Muscle layer of colon (tissue), 2 donors: Measurements from ENCODE around the gene MRPS2.
"Not testable (repeated sequence)": the region's sequence is repeated elsewhere in the genome, so short reads cannot be mapped to it uniquely, and the experiment has no call there.

Source experiments
- H3K27ac ChIP-seq: one replicate; pipeline ENCODE4 v1.7.0; 2013; ENCODE audit warnings: low read depth, mild to moderate bottlenecking, low read length, moderate library complexity
- H3K27me3 ChIP-seq, 2 donors: one replicate each; pipeline ENCODE4 v1.7.0; 2013; ENCODE audit warnings: low read length in 2 of 2, mild to moderate bottlenecking in 2 of 2; ENCODE audit not compliant: insufficient read depth in 2 of 2, control insufficient read depth in 1 of 2
- H3K36me3 ChIP-seq: one replicate; pipeline ENCODE4 v1.7.0; 2013; ENCODE audit warnings: mild to moderate bottlenecking, low read length; ENCODE audit not compliant: insufficient read depth
- H3K4me1 ChIP-seq: one replicate; pipeline ENCODE4 v1.7.0; 2013; ENCODE audit warnings: mild to moderate bottlenecking, low read length; ENCODE audit not compliant: insufficient read depth
- H3K4me3 ChIP-seq, 2 donors: one replicate each; pipeline ENCODE4 v1.7.0; 2013; ENCODE audit warnings: low read length in 2 of 2, low read depth in 1 of 2, mild to moderate bottlenecking in 1 of 2, moderate library complexity in 1 of 2
- H3K9ac ChIP-seq: one replicate; pipeline ENCODE4 v1.7.0; 2013; ENCODE audit warnings: low read length
- H3K9me3 ChIP-seq: one replicate; pipeline ENCODE4 v1.7.0; 2013; ENCODE audit warnings: mild to moderate bottlenecking, low read length
- donor health status: abdominal sarcoma.
- donor health status: Adenocarcinoma of cecum.

Gene MRPS2

DNA sequence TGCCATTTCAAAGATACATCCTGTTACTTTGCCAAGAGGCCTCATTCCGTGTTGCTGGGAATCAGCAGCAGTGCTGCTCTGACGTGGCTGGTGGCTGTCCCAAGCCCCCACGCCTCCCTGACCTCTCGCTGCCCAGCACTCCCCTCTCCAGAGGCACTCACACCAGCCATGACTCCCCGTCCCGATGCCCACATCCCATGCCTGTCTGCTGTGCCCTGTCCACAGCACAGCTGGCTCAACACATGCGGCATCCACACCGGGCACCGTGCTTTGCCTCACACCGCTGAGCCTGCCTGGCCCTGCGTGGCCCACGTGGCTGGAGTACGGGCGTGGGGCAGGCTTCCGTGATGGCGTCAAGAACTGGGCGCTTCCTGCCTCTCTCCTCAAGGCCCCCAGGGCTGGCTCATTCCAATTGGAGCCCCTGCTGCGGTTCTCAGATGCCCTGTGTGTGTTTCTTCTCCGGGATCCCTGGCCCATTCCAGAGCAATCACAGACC lies 12.9 kb downstream of the MRPS2 start:
- H3K9me3 ChIP-seq, result no peaks in the 10 kb centered on the region
- no peak overlapping the region for H3K9ac ChIP-seq
- no peaks in the 10 kb centered on the region for H3K36me3 ChIP-seq
- H3K27ac ChIP-seq, result no peak overlapping the region
- no peaks in the 10 kb centered on the region for H3K27me3 ChIP-seq
- H3K4me3 ChIP-seq, result no peak overlapping the region
- no peaks in the 10 kb centered on the region for H3K4me1 ChIP-seq

DNA sequence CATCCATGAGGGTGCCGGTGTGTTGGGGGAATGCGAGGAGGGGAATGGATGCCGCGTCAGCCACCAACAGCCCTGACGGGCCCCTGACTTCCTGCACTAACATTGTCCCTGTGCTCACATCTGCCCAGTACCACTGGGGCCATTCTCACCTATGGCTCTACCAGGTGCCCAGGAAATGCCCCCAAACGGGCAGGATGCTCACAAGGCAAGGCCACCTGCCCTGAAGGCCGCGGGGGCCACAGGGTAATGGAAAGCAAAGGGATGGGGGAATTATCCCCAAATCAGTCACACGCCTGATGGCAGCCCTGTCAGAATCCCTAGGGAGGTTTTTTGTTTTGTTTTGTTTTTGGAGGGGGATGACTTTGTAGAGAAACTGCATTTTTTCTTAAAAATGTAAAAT lies 13.4 kb downstream of the MRPS2 start:
- not testable (repeated sequence) for H3K27me3 ChIP-seq, H3K4me3 ChIP-seq, H3K9ac ChIP-seq, H3K9me3 ChIP-seq, H3K36me3 ChIP-seq, H3K4me1 ChIP-seq, H3K27ac ChIP-seq

DNA sequence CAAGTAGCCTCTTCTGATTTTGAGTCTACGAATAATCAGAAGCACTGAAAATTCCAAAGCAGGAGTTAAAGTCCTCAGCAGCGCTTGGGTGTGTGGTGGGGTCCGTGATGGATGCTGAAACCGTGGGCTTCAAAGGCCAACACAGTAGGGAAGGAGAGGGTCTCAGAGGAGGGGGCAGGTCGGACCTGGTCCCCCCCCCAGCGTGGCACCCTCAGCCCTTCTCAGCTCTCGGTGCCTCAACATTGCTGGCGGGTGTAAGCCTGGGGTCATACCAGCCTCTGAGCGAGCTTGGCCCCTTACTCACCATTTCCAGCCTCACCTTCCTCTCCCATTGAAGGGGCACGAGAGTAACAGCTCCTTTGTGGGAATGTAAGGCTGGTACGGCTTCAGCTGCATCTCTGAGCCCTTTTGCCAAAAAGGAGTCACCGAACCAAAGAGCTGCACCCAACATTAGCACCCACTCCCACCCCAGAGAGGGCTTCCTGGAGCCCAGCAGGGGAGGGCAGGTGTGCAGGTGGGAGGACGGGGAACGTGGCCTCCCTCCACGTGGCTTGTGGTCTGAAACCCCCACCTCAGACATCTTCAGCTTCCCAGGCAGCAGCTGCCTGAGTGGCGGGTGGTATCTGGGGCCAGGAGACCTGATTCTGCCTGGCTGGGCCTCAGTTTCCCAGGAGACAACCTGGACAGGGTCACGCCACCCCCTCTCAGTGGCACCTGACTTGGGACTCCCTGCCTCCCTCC lies 14.0 kb downstream of the MRPS2 start:
- no peaks in the 10 kb centered on the region for H3K4me1 ChIP-seq
- no peak overlapping the region for H3K27ac ChIP-seq
- no peaks in the 10 kb centered on the region for H3K9me3 ChIP-seq
- no peaks in the 10 kb centered on the region for H3K36me3 ChIP-seq
- H3K4me3 ChIP-seq, result no peak overlapping the region
- no peak overlapping the region for H3K9ac ChIP-seq
- H3K27me3 ChIP-seq, result no peaks in the 10 kb centered on the region

DNA sequence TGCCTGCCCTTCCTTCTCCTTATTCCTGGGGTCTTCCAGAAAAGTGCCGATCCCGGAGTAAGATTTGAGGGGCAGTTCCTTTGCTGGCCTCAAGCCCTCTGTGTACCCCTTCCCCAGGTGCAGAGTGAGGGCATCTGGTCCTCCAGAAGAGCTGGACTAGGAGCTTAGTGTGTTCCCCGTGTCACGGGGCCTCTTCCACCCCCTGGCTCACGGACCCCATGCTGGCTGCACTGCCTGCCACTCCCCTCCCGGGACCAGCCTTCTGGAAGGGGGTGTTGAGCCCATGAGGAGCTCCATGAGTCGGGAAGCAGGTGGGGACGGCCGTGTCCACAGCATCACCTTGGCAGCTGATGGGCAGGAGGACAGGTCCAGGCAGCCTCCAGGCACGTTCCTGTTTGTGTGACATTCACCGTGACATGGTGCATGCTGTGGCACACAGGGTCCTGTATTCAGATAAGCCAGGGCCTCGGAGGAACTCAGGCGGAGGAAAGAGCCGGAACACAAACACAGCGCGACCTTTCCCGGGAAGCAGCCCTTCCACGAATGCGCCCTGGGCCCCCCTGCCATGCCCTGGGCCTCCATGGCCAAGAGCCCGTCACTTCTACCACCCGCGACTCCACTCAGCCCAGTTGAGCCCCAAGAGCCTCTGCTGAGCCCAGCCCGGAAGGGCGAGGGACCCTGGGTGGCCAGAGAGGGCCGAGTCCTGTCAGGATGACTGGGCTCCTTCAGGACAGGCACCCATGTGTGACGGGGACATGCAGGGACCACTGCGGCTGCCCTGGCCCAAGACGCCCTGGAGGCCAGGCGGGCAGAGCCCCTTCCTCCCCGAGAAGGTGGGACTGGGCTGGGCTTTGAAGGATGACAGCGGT lies 14.8 kb downstream of the MRPS2 start:
- H3K27ac ChIP-seq, result no peak overlapping the region
- no peaks in the 10 kb centered on the region for H3K4me1 ChIP-seq
- no peaks in the 10 kb centered on the region for H3K27me3 ChIP-seq
- no peaks in the 10 kb centered on the region for H3K9me3 ChIP-seq
- H3K36me3 ChIP-seq, result no peaks in the 10 kb centered on the region
- no peak overlapping the region for H3K4me3 ChIP-seq
- no peak overlapping the region for H3K9ac ChIP-seq

DNA sequence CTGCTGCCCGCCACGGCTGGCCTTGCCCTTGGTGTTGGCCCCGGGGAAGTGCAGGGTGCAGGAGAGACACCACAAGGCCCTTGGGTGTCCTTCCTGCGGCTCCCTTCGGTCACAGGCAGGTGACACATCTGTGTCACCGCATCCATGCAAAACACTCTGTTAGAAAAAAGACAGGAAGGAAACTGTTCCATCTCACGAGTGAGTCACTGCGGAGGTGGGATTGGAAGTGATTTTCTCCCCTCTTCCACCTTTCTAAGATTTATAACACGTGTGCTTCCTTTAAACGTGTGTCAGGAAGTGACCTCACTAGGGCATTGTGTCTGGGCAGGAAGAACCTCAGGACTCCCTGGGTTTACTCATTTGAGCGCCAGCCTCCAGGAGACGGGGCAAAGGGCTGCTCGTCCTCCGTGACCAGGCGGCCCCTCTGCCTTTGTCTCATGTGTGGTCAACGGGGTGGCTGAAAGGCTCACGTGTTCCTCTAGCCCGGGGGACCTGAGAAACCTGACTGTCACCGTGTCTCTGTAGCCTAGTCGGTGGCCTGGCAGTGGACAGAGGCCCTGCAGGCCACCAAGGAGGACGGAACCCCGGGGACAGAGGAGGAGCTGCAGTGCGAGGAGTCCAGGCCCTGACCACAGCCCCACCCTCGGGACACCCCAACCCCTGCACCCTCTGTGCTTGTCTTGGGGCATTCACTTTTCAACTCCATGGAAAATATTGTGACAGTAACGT lies 15.8 kb downstream of the MRPS2 start:
- H3K4me3 ChIP-seq, result no peak overlapping the region
- peaks cover 0 to 3% of the 10 kb centered on the region in 2 donors for H3K27me3 ChIP-seq
- no peak overlapping the region for H3K27ac ChIP-seq
- no peaks in the 10 kb centered on the region for H3K9me3 ChIP-seq
- no peaks in the 10 kb centered on the region for H3K36me3 ChIP-seq
- H3K4me1 ChIP-seq, result no peaks in the 10 kb centered on the region
- no peak overlapping the region for H3K9ac ChIP-seq

DNA sequence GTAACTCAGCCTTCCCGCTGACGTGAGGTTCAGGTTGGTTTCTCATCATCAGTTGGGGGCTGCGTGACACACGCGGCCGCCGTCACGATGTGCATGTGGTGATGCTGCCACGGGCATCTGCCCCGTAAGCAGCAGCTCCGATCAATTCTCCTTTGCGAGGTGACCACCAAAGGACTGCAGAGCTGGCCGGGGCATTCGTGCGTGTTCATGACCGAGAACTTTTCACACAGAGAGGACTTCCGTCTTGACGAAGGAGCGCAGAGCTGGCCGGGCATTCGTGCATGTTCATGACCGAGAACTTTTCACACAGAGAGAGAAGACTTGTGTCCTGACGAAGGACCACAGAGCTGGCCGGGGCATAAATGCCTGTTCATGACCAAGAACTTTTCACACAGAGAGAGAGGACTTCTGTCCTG lies 16.9 kb downstream of the MRPS2 start:
- no peak overlapping the region for H3K27ac ChIP-seq

DNA sequence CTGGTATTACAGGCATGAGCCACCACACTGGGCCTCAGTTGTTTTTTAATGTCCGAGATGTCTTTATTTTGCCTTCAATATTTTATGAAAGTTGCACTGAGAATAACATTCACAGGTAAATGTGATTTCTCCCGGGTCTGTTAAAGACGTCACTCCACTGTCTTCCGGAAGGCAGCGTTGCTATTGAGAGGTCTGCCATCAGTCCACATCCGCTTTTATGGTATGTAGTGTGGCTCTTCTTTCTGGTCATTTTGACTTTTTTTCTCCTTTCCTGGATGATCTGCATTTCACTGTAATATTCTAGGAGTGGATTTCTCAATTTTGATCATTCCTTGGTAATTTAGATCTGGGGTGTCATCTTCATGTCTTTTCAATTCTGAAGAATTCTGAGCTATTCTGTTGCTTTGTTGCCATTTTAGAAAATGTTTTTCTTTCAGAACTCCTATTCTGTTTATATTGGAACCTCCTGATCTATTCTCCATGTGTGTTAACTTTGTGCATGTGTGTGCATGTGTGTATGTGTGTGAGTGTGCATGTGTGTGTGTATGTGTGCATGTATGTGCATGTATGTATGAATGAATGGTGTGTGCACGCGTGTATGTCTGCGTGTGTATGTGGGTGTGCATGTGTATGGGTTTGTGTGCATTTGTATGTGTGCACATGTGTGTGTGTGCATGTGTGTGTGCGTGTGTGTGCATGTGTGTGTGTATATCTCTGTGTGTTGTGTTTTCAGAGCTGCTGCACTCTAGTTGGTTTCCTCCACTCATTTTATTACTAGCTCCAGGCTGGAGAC lies 18.9 kb downstream of the MRPS2 start:
- no peaks in the 10 kb centered on the region for H3K4me1 ChIP-seq
- no peaks in the 10 kb centered on the region for H3K9me3 ChIP-seq
- H3K36me3 ChIP-seq, result no peaks in the 10 kb centered on the region
- no peak overlapping the region for H3K9ac ChIP-seq
- H3K27ac ChIP-seq, result no peak overlapping the region
- no peak overlapping the region for H3K4me3 ChIP-seq
- H3K27me3 ChIP-seq, result peaks cover 0 to 12% of the 10 kb centered on the region in 2 donors

More for the DNA sequence above, 16.9 kb downstream of the MRPS2 start:
- Histone ChIP-seq H3K36me3 (no peaks in the 10 kb centered on the region), H3K9ac (no peak overlapping the region), H3K4me3 (no peak overlapping the region), H3K27me3 (peaks cover 0 to 5% of the 10 kb centered on the region in 2 donors), H3K4me1 (no peaks in the 10 kb centered on the region), H3K9me3 (no peaks in the 10 kb centered on the region)

DNA sequence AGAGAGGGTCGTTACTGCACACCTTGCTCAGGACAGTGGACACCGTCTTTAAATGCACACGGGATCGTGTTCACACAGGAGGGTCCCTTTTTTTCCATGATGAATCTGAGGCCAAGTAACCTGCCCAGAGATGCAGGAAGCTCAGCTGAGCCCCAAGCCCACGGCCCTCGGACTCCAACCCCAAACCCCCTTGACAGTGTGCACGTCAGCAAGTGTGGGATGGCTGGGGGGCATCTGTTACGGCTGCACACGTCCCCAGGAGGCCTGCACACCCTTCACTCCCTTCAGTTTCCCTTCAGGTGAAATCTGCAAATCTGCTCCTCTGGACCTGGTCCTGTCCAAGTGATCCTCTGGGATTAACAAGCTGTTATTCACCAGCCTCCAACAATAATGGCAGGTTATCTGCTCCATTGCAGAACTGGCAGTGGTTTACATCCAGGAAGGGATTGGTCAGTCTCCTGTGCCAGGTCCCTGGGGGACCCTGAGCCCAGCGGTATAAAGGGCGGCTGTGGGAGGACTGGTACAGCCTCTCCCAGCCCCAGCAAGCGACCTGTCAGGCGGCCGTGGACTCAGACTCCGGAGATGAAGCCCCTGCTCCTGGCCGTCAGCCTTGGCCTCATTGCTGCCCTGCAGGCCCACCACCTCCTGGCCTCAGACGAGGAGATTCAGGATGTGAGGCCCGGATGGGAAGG lies 20.6 kb downstream of the MRPS2 start, which contains the start of gene LCN1:
Gene LCN1, plus strand, starts transcription at position 525 of the 692 bp plus-strand sequence. Its CDS starts 58 bp downstream, at position 583.
- no peaks in the 10 kb centered on the region for H3K4me1 ChIP-seq
- H3K9ac ChIP-seq, result no peak within 1 kb of the TSS
- no peak within 1 kb of the TSS for H3K27ac ChIP-seq
- H3K36me3 ChIP-seq, result no peaks in the 10 kb centered on the region
- peaks cover 0 to 25% of the 10 kb centered on the region in 2 donors for H3K27me3 ChIP-seq
- H3K4me3 ChIP-seq, result no peak within 1 kb of the TSS
- H3K9me3 ChIP-seq, result no peaks in the 10 kb centered on the region

DNA sequence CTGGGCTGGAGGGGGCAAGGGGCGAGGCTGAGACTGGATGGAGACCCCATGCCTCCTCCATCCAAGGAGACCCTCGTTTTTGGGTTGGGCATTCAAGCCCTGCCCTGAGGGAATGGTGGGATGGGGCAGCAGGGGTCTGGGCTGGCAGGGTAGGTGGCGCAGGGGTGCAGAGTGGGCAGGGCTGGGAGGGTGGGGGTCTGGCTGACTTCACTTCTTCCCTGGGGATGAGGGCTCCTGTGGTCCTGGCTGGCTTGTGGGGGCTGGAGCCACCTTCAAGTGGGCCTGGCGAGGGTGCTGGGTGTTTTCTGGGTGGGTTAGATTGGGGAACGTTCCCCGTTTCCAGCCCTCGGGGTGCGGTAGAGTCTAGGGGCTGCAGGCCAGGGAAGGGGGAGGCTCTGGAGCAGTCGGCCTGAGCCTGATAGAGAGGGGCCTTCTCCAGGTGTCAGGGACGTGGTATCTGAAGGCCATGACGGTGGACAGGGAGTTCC lies 21.2 kb downstream of the MRPS2 start:
- Histone ChIP-seq H3K27me3 (peaks cover 0 to 25% of the 10 kb centered on the region in 2 donors), H3K27ac (no peak overlapping the region), H3K9ac (no peak overlapping the region)

DNA sequence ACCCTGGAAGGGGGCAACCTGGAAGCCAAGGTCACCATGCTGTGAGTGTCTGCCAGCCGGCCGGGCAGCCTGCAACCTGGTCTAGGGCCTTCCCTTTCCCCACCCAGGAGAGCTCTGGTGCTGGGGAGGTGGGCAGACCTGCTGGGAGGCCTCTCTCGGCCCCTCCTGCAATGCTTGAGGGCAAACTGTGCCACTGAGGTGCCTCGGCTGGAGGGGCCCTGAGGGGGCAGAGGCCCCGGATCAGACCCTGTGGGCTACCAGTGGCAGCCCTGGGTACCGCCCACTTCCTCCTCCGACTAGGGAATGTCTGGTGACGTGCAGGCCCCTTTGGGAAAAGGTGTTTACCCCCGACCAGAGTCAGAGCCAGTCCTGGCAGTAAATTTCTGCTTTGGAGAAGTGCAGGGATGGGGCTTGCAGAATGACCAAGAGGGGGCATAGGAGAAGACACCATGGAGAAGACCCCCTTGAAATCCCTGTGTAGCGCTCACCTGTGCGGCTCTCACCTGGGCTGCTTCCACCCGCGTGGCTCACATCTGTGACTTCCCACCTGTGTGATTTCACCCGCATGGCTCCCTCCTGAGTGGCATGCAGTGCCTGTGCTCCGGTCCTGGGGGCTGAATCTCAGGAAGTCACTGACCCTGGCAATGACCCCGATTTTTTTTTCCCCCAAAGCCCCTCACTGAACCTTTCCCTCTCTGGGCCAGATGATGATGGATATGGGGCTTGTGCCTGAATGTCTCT lies 21.8 kb downstream of the MRPS2 start:
- H3K4me1 ChIP-seq, result no peaks in the 10 kb centered on the region
- no peaks in the 10 kb centered on the region for H3K9me3 ChIP-seq
- no peak overlapping the region for H3K27ac ChIP-seq
- peaks cover 0 to 25% of the 10 kb centered on the region in 2 donors for H3K27me3 ChIP-seq
- no peak overlapping the region for H3K4me3 ChIP-seq
- no peak overlapping the region for H3K9ac ChIP-seq
- no peaks in the 10 kb centered on the region for H3K36me3 ChIP-seq

More for the DNA sequence above, 21.2 kb downstream of the MRPS2 start:
- no peaks in the 10 kb centered on the region for H3K9me3 ChIP-seq
- H3K36me3 ChIP-seq, result no peaks in the 10 kb centered on the region
- no peaks in the 10 kb centered on the region for H3K4me1 ChIP-seq
- no peak overlapping the region for H3K4me3 ChIP-seq
